Astrocyte of the cerebellum (primary cell): ENCODE data around the gene PRTN3.

Experiments used
- DNase-seq: peaks from one replicate; pipeline ENCODE4 v3.0.0-alpha.2; 2011; ENCODE audit warnings: low read depth
- H3K4me3 ChIP-seq: 2 replicates; pipeline ENCODE4 v1.5.1; 2011; ENCODE audit warnings: mild to moderate bottlenecking, low read depth, low read length, moderate library complexity
- CTCF ChIP-seq: IDR thresholded peaks from 2 replicates; pipeline ENCODE4 v1.5.1; 2012; ENCODE audit warnings: low read length, low read depth, moderate library complexity, mild to moderate bottlenecking; ENCODE audit errors: missing control alignments
- in situ Hi-C: cut with HindIII; loops from 2 replicates; pipeline ENCODE4 v1.10.0; 2017; ENCODE audit warnings: low sequenced_read_pairs

Gene PRTN3

GRCh38 chr19:807627-808422 is 33.0 kb upstream of the PRTN3 start:
- in situ Hi-C loops = no loop called here
- no peak overlapping the region for H3K4me3 ChIP-seq
- DNase-seq = no peak
- no peak for TF ChIP-seq CTCF

- in situ Hi-C loops = no loop called here
- DNase-seq = no peak
- no peak for TF ChIP-seq CTCF
- H3K4me3 ChIP-seq = no peak overlapping the region
Measured at GRCh38 chr19:808423-808775, 32.4 kb upstream of the PRTN3 start.

GRCh38 chr19:810077-810855 is 30.5 kb upstream of the PRTN3 start:
- no peak overlapping the region for H3K4me3 ChIP-seq
- no peak for DNase-seq
- no peak for TF ChIP-seq CTCF
- in situ Hi-C loops = no loop called here

GRCh38 chr19:810883-811489 is 29.8 kb upstream of the PRTN3 start:
- in situ Hi-C loops = no loop called here
- H3K4me3 ChIP-seq = no peak overlapping the region
- DNase-seq = no peak
- no peak for TF ChIP-seq CTCF

- no peak overlapping the region for H3K4me3 ChIP-seq
- in situ Hi-C loops = no loop called here
- no peak for DNase-seq
- TF ChIP-seq CTCF = no peak
Measured at GRCh38 chr19:811506-812048, 29.2 kb upstream of the PRTN3 start.

- TF ChIP-seq CTCF = no peak
- H3K4me3 ChIP-seq = no peak overlapping the region
- no peak for DNase-seq
- in situ Hi-C loops = no loop called here
Measured at GRCh38 chr19:812049-812746, 28.6 kb upstream of the PRTN3 start.
